GM21737 (cell line): ENCODE data around the gene SLIT1.

Experiments
- ATAC-seq: cut with Tn5 transposase; IDR thresholded peaks from one replicate; pipeline ENCODE4 v1.9.1; 2021; ENCODE audit warnings: mild to moderate bottlenecking, moderate library complexity; ENCODE audit not compliant: unreplicated experiment

Gene SLIT1

GRCh38 chr10:97031459-97031858, 154.3 kb downstream of the SLIT1 start:
- ATAC-seq = no peak

- ATAC-seq = no peak
Measured at GRCh38 chr10:97030894-97031293, 154.9 kb downstream of the SLIT1 start.

GRCh38 chr10:97029271-97029670, 156.5 kb downstream of the SLIT1 start:
- no peak for ATAC-seq

- ATAC-seq = no peak
Measured at GRCh38 chr10:97028832-97029178, 157.0 kb downstream of the SLIT1 start.

- no peak for ATAC-seq
Measured at GRCh38 chr10:97028126-97028831, 157.5 kb downstream of the SLIT1 start.

- no peak for ATAC-seq
Measured at GRCh38 chr10:97025613-97026242, 160.0 kb downstream of the SLIT1 start.

GRCh38 chr10:97024168-97025073, 161.3 kb downstream of the SLIT1 start:
- no peak for ATAC-seq

- ATAC-seq = no peak
Measured at GRCh38 chr10:97023401-97024167, 162.2 kb downstream of the SLIT1 start.

GRCh38 chr10:97022616-97023015, 163.1 kb downstream of the SLIT1 start:
- no peak for ATAC-seq

- ATAC-seq = no peak
Measured at GRCh38 chr10:97020452-97021400, 165.0 kb downstream of the SLIT1 start.

- ATAC-seq = no peak
Measured at GRCh38 chr10:97019213-97019844, 166.4 kb downstream of the SLIT1 start.

- ATAC-seq = no peak
Measured at GRCh38 chr10:97018251-97019212, 167.2 kb downstream of the SLIT1 start.

- ATAC-seq = no peak
Measured at GRCh38 chr10:97017474-97017903, 168.3 kb downstream of the SLIT1 start.

- ATAC-seq = peak; percentile 75
Measured at GRCh38 chr10:97016728-97017473, 168.9 kb downstream of the SLIT1 start.

- ATAC-seq = no peak
Measured at GRCh38 chr10:97015240-97015639, 170.5 kb downstream of the SLIT1 start.

GRCh38 chr10:97013983-97014382, 171.8 kb downstream of the SLIT1 start:
- ATAC-seq = no peak

GRCh38 chr10:97013568-97013967, 172.2 kb downstream of the SLIT1 start:
- ATAC-seq = no peak
